Measurements from ENCODE around the gene ARR3. TPM values are rescaled to one million over a fixed set of nuclear protein-coding genes. Genes with fewer than 3 reads are reported as not detected.

Gene ARR3
- polyA plus RNA-seq, 1 donor from 2014 or later, result not detected

Small RNA genes lying within 50 kb of the gene (small RNA-seq; reads per million reads assigned to genes)
- 0.08 to 0.74 (median 0.69) reads per million in 3 experiments for gene RNA5SP507

Other genes starting within 250 kb of the ARR3 start
- not detected in 2 replicates for gene AWAT2, start 218.4 kb upstream of the ARR3 start, polyA plus RNA-seq
- not detected in 2 replicates for gene OTUD6A, start 205.9 kb upstream of the ARR3 start, polyA plus RNA-seq
- gene IGBP1, start 134.9 kb upstream of the ARR3 start, polyA plus RNA-seq, result 80.8 and 94.1 TPM in 2 replicates
- not detected in 2 replicates for gene DGAT2L6, start 90.9 kb upstream of the ARR3 start, polyA plus RNA-seq
- not detected in 2 replicates for gene AWAT1, start 33.7 kb upstream of the ARR3 start, polyA plus RNA-seq
- gene P2RY4, start 8.1 kb upstream of the ARR3 start, polyA plus RNA-seq, result not detected in 2 replicates
- gene RAB41, start 13.8 kb downstream of the ARR3 start, polyA plus RNA-seq, result not detected in 2 replicates
- gene PDZD11, start 21.6 kb downstream of the ARR3 start, polyA plus RNA-seq, result 55.7 and 64.7 TPM in 2 replicates
- 1.1 and 2.7 TPM in 2 replicates for gene KIF4A, start 21.8 kb downstream of the ARR3 start, polyA plus RNA-seq
- 0.84 TPM in 1 of 2 replicates, not detected in the other for gene GDPD2, start 155.0 kb downstream of the ARR3 start, polyA plus RNA-seq
- 62.2 and 66.5 TPM in 2 replicates for gene DLG3, start 176.5 kb downstream of the ARR3 start, polyA plus RNA-seq